Activated CD4-positive, alpha-beta T cell treated with anti-CD3 and anti-CD28 coated beads for 48 hours (primary cell): Measurements from ENCODE around the gene PRCD.

ENCODE experiments used
- DNase-seq: peaks from one replicate; pipeline ENCODE4 v3.0.0-alpha.2; 2020

The PRCD gene

DNA sequence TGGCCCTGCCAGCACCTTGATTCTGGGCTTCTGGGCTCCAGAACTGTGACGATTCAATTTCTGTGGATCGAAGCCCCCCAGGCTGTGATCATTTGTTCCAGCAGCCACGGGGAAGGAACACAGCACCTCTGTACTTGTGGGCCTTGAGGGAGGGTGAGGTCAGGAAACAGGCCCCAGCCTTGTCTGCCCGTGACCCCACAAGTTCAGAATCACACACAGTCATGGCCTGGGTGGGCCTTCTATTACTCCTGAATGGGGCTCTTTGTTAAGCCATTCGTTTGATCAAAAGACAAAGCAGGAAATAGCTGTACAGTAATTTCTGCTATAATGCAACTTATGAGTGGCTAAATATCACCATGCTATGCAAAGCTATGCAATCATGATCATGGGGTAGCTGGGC, 35.7 kb downstream of the PRCD start:
- DNase-seq, result no peak

GRCh38 chr17:76576189-76576588, 36.3 kb downstream of the PRCD start:
- DNase-seq, result no peak

DNA sequence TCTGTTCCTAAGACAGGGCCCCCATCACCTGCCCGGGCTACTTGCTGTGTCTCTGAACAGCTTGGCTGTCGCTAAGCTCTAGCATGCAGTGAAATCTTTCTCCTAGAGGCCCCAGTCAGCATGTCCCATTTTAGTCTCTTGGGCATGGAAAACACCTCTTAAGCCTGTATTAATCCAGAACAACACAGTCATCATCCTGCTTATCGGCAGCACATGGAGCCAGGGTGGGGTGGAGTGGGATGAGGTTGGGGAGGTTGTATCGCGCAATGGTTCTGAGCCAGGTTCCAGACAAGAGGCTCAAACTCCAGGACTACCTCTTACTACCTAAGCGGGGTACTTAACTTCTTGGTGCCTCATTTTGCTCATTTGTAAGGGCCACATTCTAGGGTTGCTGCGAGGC, 38.0 kb downstream of the PRCD start:
- no peak for DNase-seq

DNA sequence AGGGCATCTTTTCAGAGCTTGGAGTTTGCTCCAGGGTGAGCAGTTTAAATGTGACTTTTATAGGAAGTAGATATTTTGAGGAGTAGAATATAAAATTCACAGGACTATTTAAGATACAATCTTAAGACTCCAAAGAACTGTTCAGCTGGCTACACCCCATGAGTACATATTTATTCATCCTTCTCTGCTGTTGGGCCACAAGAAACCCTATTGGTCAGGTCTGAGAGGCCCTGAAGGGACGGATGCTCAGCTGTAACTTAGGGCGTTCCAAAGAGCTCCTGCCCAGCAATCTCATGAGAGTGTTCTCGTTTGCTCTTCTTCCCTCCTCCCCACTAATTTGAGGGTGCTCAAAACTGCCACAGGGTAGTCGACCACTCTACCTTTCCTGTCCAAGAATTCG, 38.5 kb downstream of the PRCD start:
- DNase-seq, result no peak

DNA sequence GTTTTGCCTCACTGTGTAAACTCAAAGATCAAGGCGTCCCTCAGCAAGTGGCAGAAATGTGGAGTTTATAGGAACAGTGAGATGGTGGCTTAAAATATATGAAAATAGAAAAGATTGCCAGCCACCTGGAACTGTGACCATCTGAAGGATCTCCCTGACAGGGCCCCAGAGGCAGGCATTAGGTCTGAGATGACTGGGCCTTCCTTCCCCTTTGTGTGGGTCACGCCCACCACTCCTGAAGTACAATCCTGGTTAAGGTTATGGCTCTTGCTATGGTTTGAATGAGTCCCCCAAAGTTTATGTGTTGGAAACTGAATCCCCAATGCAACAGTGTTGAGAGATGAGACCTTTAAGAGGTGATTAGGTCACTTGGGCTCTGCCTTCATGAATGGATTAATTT, 39.4 kb downstream of the PRCD start:
- no peak for DNase-seq

DNA sequence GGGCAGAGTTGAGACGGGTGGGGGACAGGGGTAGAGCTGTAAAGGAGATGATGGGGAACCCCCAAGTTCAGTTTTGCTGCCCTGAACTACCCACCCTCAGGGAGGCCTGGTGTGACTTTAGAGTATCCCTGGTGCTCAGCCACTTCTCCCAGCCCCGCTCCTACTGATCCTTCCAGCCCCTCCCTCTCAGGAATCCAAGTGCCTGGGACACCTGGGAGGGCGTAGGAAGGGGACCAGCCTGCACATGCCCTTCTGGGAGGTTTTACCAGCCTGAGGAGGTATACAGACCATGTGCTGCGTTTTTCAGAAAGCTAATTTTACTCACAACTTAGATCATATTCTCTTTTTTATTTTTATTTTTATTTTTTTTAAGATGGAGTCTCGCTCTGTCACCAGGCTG, 41.7 kb downstream of the PRCD start:
- DNase-seq, result no peak

DNA sequence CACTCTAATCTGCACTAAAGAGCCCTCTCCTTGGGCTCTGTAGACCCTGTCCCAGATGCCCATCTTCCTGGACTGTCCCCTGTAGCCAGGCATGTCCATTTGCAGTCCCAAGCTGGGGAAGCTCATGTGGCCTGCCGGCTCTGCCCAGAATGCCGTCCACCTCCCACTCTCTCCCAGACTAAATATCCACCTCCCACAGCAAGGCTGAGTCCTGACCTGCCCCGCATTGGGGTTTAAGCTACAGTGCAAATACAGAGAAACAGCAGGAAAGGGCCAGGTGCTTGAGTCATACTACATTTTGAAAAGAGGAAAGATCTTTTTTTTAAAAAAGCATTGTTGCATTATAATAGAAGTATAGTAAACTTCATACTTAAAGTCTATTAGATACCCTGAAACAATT, 42.8 kb downstream of the PRCD start:
- DNase-seq, result no peak

DNA sequence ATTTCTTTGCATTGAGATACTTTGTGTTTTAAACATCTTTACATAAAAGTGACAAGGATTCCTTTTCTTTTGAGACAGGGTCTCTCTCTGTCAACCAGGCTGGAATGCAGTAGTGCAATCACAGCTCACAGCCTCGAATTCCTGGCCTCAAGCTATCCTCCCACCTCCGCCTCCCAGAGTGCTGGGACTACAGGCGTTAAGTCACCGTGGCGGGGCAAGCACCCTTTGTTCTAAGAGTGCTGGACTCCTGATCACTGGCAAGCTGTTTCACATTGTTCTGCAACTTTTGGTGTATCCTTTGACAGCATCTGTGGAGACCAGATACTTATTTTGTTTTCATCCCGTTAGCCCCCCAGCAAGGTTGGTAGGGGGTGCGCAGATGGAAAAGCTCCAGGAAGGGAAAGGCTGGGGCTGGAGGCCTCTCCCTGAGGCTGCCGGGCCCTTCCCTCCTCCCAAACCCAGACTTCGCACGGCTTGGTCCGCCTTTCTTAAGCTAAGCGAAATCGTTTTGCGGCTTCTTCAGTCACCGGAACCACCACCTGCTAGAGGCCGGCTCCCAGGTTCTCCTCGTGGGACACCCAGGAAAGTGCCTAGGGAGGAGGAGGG, 44.7 kb downstream of the PRCD start:
- DNase-seq, result no peak

DNA sequence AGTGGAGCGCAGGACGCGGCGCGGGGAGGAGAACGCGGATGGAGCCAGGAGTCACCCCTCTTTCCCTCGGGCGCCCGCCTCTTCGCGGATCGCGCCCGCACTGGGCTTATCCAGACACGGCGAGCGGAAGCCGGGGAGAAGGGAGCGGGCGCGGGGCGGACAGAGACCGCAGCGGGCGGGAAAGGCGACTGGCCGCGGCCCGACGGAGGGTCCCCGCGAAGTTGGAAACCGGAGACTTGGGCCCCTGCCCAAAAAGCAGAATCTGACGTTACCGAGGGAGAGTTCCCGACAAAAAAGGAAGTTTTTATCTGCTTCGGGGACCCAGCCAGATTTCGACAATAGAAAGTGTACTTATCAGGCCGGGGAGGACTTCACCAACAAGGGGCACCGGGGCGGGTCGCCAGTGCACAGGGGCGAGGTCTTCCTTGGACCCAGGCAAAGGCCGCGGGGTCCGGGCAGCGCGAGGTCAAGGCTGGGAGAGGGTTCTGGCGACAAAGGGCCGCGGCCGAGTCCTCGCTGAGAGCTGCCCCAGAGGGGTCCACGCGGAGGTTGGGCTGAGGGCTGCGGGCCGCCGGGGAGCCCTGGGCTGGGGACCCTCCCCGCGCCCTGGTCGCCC, 45.3 kb downstream of the PRCD start:
- no peak for DNase-seq

- peak; percentile 47 for DNase-seq
Measured at GRCh38 chr17:76585649-76586593, 46.1 kb downstream of the PRCD start, which contains the start of gene ST6GALNAC2. ST6GALNAC2 (minus strand) TSS chr17:76585860; CDS start chr17:76585808, 52 bp downstream.

DNA sequence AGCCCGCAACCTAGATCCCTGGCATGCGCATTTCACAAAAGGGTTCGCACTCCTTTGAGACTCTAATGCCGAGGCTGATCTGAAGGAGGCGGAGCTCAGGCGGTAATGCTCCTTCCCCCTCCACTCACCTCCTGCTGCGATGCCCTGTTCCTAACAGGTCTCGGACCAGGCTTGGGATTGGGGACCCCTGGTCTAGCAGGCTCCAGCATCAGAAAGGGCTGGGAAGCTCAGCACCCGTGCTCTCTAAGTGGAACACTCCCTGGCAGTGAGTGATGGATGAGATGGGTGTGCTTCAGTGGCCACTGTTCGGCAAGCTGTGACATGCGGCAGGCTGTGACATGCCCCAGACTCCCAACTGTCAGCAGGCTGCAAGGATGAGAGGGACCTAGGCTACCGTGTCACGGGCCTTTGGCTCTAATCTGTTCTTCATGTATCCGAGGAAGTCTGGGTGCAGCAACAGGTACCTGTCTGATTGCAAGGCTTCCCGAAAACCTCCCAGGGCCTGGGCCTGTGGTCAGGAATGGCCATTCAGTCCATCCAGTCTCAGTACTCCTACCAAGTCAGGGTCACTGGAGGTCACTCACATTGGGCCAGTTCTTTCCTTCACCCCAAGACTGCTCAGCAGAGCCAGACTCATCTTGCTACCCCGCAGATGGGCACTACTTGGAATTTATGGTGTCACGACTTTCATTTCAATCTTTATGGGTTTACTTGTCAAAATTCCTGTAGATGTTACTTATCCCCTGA, 47.1 kb downstream of the PRCD start:
- DNase-seq, result no peak

GRCh38 chr17:76588182-76588581, 48.3 kb downstream of the PRCD start:
- DNase-seq, result no peak

- no peak for DNase-seq
Measured at GRCh38 chr17:76593384-76593826, 53.6 kb downstream of the PRCD start.

GRCh38 chr17:76593959-76594358, 54.1 kb downstream of the PRCD start:
- DNase-seq, result no peak

DNA sequence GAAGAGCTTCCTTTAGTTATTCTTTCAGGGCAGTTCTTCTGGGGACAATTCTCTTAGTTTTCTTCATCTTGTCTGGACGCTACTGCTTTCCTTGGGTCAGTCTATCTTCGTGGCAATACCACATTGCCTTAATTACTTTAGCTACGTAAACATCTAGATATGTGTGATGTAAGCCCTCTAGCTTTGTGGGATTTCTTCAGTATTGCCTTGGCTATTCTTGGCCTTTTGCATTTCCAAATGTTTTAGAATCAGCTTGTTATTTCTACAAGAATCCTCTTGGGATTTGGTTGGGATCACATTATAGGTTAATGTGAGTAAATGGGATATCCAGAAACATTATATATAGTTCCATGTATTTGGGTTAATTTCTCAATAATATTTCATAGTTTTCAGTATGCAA, 54.8 kb downstream of the PRCD start:
- no peak for DNase-seq
